B cell (primary cell): ENCODE results near the gene WFDC8.

Experiments used
- EZH2 ChIP-seq: IDR thresholded peaks from 2 replicates; pipeline ENCODE4 v1.6.1; 2012; ENCODE audit warnings: borderline replicate concordance, low read depth, mild to moderate bottlenecking, moderate library complexity, low read length; ENCODE audit not compliant: insufficient read depth, poor library complexity, severe bottlenecking
- TF ChIP-seq, protein P1 (sequence below): fragments of 200-600 bp; IDR thresholded peaks from one replicate; pipeline ENCODE4 v1.8.0; 2022; ENCODE audit warnings: antibody characterized with exemption, mild to moderate bottlenecking

DNA sequence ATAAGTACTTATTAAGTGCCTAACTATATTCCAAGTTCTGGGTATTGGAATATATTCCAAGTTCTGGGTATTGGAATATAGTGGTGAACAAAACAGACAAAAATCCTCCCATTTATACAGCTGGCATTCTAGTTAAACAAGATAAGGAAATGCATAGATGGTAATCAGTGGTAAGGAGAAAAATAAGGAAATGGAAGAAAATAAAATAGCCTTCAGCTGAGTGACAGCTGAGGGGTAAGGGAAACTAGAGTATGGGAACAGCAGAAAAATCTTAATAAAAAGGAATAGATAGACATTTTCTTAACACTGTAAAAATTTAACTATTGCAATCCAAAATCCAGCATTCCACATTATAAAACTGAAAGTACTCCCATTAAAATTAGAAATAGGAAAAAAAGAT, 33.2 kb upstream of the WFDC8 start:
- TF ChIP-seq, protein P1, sequence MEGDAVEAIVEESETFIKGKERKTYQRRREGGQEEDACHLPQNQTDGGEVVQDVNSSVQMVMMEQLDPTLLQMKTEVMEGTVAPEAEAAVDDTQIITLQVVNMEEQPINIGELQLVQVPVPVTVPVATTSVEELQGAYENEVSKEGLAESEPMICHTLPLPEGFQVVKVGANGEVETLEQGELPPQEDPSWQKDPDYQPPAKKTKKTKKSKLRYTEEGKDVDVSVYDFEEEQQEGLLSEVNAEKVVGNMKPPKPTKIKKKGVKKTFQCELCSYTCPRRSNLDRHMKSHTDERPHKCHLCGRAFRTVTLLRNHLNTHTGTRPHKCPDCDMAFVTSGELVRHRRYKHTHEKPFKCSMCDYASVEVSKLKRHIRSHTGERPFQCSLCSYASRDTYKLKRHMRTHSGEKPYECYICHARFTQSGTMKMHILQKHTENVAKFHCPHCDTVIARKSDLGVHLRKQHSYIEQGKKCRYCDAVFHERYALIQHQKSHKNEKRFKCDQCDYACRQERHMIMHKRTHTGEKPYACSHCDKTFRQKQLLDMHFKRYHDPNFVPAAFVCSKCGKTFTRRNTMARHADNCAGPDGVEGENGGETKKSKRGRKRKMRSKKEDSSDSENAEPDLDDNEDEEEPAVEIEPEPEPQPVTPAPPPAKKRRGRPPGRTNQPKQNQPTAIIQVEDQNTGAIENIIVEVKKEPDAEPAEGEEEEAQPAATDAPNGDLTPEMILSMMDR, result no peak
- TF ChIP-seq EZH2, result no peak
